Vagina (tissue), 2 donors: ENCODE measurements around the gene FAM177B. TPM values are rescaled to one million over a fixed set of nuclear protein-coding genes. Genes with fewer than 3 reads are reported as not detected.
"Not testable (repeated sequence)": the region's sequence is repeated elsewhere in the genome, so short reads cannot be mapped to it uniquely, and the experiment has no call there.

Experiments used
- DNase-seq, 2 donors: peaks; one replicate each; pipeline ENCODE4 v3.0.0-alpha.2; 2017; ENCODE audit errors: extremely low spot score in 2 of 2
- H3K27ac ChIP-seq: fragments of 200-600 bp; sonication (generic); one replicate; pipeline ENCODE4 v1.5.1; 2019
- H3K27me3 ChIP-seq: fragments of 200-600 bp; sonication (generic); one replicate; pipeline ENCODE4 v1.5.1; 2019
- H3K36me3 ChIP-seq, 2 donors: fragments of 200-600 bp; sonication (generic); one replicate each; pipeline ENCODE4 v1.5.1; 2017 to 2019
- H3K4me1 ChIP-seq: fragments of 200-600 bp; sonication (generic); one replicate; pipeline ENCODE4 v1.5.1; 2019
- H3K4me3 ChIP-seq, 2 donors: fragments of 200-600 bp; sonication (generic); 1 replicate in 1 of 2; 2 replicates in 1 of 2; pipeline ENCODE4 v1.5.1; 2016 to 2019
- H3K9me3 ChIP-seq: fragments of 200-600 bp; sonication (generic); one replicate; pipeline ENCODE4 v1.5.1; 2019
- CTCF ChIP-seq, 3 experiments: fragments of 450-650 bp in 2 of 3; fragments of 200-600 bp in 1 of 3; sonication (generic) in 1 of 3; IDR thresholded peaks; one replicate each; pipeline ENCODE4 v1.5.1; 2017 to 2019; ENCODE audit warnings: antibody characterized with exemption in 3 of 3, mild to moderate bottlenecking in 2 of 3, moderate library complexity in 2 of 3
- POLR2A ChIP-seq, 2 donors: fragments of 450-650 bp; IDR thresholded peaks; one replicate each; pipeline ENCODE4 v1.6.1; 2017; ENCODE audit warnings: antibody characterized with exemption in 2 of 2, mild to moderate bottlenecking in 2 of 2, moderate library complexity in 2 of 2
- POLR2AphosphoS5 ChIP-seq, 2 donors: sonication (generic); formaldehyde crosslinking; IDR thresholded peaks; one replicate each; pipeline ENCODE4 v1.9.0; 2017; ENCODE audit warnings: antibody characterized with exemption in 2 of 2, mild to moderate bottlenecking in 2 of 2, low read depth in 1 of 2; ENCODE audit not compliant: insufficient read depth in 1 of 2
- intact Hi-C: fragments of 100-400 bp; cut with DNase I; formaldehyde crosslinking; loops from one replicate; pipeline ENCODE4 v1.15.1; 2023
- total RNA-seq: library from RNA; depleted of rRNA; stranded (reverse); fragments of >200 nt; gene quantifications from one replicate; pipeline ENCODE4 v1.2.3, GENCODE V29; 2016

FAM177B gene
- total RNA-seq, 1 donor from 2014 or later, result not detected

GRCh38 chr1:222751255-222751654 is 14.3 kb downstream of the FAM177B start:
- no peak overlapping the region for H3K4me3 ChIP-seq
- no peak overlapping the region for H3K27ac ChIP-seq
- intact Hi-C loops, result no loop called here
- no peak for TF ChIP-seq POLR2AphosphoS5 (IDR thresholded peaks at IDR 0.05; ENCODE audit: insufficient read depth in 1 of 2, low read depth in 1 of 2)
- no peak for TF ChIP-seq CTCF (IDR thresholded peaks at IDR 0.05)
- no peak for TF ChIP-seq POLR2A (IDR thresholded peaks at IDR 0.05)
- H3K9me3 ChIP-seq, result no peaks in the 10 kb centered on the region
- no peaks in the 10 kb centered on the region for H3K27me3 ChIP-seq
- H3K36me3 ChIP-seq, result no peaks in the 10 kb centered on the region
- H3K4me1 ChIP-seq, result no peaks in the 10 kb centered on the region
- DNase-seq, result no peak

DNA sequence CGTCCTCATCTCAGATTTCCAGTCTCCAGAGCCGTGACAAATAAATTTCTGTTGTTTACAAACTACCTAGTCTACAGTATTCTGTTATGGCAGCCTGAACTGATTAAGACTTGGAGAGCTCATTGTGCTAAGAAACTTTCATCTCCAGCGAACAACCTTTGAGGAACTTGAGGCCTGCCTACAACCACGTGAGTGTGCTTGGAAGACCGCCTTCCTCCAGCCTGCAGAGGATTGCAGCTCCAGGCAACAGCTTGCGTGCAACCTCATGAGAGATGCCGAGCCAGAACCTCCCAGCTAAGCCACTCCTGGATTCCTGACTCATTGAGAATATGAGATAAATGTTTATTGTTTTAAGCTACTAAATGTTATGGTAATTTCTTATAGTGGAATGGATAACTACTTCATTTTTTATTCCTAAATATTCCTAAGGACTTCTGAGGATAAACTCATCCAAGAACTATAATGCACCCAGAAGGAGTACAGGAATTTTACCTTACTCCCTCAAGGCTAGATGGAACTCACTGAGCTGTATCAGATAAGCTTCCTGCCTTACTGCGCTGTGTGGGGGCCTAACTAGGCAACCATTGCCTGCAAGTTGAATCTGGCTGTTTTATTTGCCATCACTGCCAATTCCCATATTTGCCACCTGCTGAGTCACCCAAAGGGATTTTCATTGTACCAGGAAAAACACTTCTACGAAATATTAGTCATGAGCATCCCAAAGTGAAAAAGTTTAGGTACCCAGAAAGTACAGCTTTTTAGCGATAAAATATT is 17.6 kb downstream of the FAM177B start:
- no peaks in the 10 kb centered on the region for H3K9me3 ChIP-seq
- no peak for DNase-seq
- intact Hi-C loops, result no loop called here
- no peaks in the 10 kb centered on the region for H3K27me3 ChIP-seq
- TF ChIP-seq CTCF (IDR thresholded peaks at IDR 0.05) (no peak), POLR2AphosphoS5 (IDR thresholded peaks at IDR 0.05; ENCODE audit: insufficient read depth in 1 of 2, low read depth in 1 of 2) (peak in 1 of 2 donors; percentile 4)
- no peaks in the 10 kb centered on the region for H3K4me1 ChIP-seq
- no peak overlapping the region for H3K4me3 ChIP-seq
- no peak overlapping the region for H3K27ac ChIP-seq
- H3K36me3 ChIP-seq, result no peaks in the 10 kb centered on the region

DNA sequence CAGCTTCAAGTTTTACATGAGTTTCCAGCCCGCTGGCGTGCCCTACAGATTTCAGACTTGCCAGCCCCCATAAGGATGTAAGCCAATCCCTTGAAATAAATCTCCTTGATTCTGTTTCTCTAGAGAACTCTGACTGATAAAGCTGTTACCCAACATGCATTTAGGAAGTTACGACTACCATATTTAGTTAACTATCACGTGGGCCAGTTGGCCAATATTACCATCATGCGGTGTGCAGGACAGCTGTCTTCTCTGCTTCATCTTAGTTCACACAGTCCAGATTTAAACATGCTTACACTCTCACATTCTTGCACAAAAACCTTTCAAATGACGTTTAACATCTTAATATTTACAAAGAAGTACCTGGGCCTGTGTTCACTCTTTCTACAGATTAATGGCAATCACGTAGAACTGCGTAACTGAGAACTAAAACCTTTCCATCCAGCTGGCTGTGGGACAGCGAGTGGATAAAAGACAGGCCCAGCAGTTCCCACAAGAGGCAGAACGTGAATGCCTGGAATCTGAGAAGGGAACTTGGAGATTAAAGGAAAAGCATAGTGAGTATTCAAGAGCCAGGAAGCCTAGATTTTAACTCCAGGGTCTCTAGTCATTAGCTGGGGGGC is 20.8 kb downstream of the FAM177B start:
- no peaks in the 10 kb centered on the region for H3K36me3 ChIP-seq
- intact Hi-C loops, result no loop called here
- H3K4me1 ChIP-seq, result no peaks in the 10 kb centered on the region
- H3K27me3 ChIP-seq, result no peaks in the 10 kb centered on the region
- H3K27ac ChIP-seq, result no peak overlapping the region
- no peak for TF ChIP-seq POLR2A (IDR thresholded peaks at IDR 0.05)
- TF ChIP-seq CTCF (IDR thresholded peaks at IDR 0.05), result no peak
- TF ChIP-seq POLR2AphosphoS5 (IDR thresholded peaks at IDR 0.05; ENCODE audit: insufficient read depth in 1 of 2, low read depth in 1 of 2), result no peak
- no peaks in the 10 kb centered on the region for H3K9me3 ChIP-seq
- DNase-seq, result no peak
- H3K4me3 ChIP-seq, result no peak overlapping the region

- H3K27me3 ChIP-seq, result no peaks in the 10 kb centered on the region
- DNase-seq, result no peak
- H3K4me3 ChIP-seq, result no peak overlapping the region
- intact Hi-C loops, result no loop called here
- no peaks in the 10 kb centered on the region for H3K4me1 ChIP-seq
- H3K36me3 ChIP-seq, result no peaks in the 10 kb centered on the region
- TF ChIP-seq CTCF (IDR thresholded peaks at IDR 0.05) (no peak), POLR2AphosphoS5 (IDR thresholded peaks at IDR 0.05; ENCODE audit: insufficient read depth in 1 of 2, low read depth in 1 of 2) (no peak), POLR2A (IDR thresholded peaks at IDR 0.05) (no peak)
- no peak overlapping the region for H3K27ac ChIP-seq
- no peaks in the 10 kb centered on the region for H3K9me3 ChIP-seq
Observed at GRCh38 chr1:222759451-222760035, 22.5 kb downstream of the FAM177B start.

- Histone ChIP-seq H3K27ac (no peak overlapping the region), H3K27me3 (no peaks in the 10 kb centered on the region), H3K4me1 (no peaks in the 10 kb centered on the region), H3K36me3 (no peaks in the 10 kb centered on the region), H3K9me3 (no peaks in the 10 kb centered on the region), H3K4me3 (no peak overlapping the region)
- TF ChIP-seq POLR2AphosphoS5 (IDR thresholded peaks at IDR 0.05; ENCODE audit: insufficient read depth in 1 of 2, low read depth in 1 of 2) (no peak), CTCF (IDR thresholded peaks at IDR 0.05) (no peak)
- intact Hi-C loops, result no loop called here
- no peak for DNase-seq
Observed at GRCh38 chr1:222761083-222761482, 24.1 kb downstream of the FAM177B start.

- H3K9me3 ChIP-seq, H3K27ac ChIP-seq, H3K4me3 ChIP-seq, H3K4me1 ChIP-seq, H3K36me3 ChIP-seq, H3K27me3 ChIP-seq, intact Hi-C loops, DNase-seq: not testable (repeated sequence)
Observed at GRCh38 chr1:222762178-222762577, 25.2 kb downstream of the FAM177B start.
